IPS-18a (cell line): ENCODE data around the gene MCOLN3.

ENCODE experiments used
- H3K27ac ChIP-seq: one replicate; pipeline ENCODE4 v1.5.1; 2013; ENCODE audit warnings: low read length
- H3K27me3 ChIP-seq: one replicate; pipeline ENCODE4 v1.6.1; 2013; ENCODE audit warnings: mild to moderate bottlenecking, low read length; ENCODE audit not compliant: control insufficient read depth, insufficient read depth
- H3K36me3 ChIP-seq: one replicate; pipeline ENCODE4 v1.6.1; 2013; ENCODE audit warnings: low read depth, low read length; ENCODE audit not compliant: control insufficient read depth
- H3K4me1 ChIP-seq: one replicate; pipeline ENCODE4 v1.6.1; 2013; ENCODE audit warnings: low read depth, low read length; ENCODE audit not compliant: control insufficient read depth
- H3K4me3 ChIP-seq: one replicate; pipeline ENCODE4 v1.5.1; 2013; ENCODE audit warnings: low read length
- H3K9ac ChIP-seq: one replicate; pipeline ENCODE4 v1.6.1; 2013; ENCODE audit warnings: mild to moderate bottlenecking, low read length, moderate library complexity
- H3K9me3 ChIP-seq: one replicate; pipeline ENCODE4 v1.6.1; 2013; ENCODE audit warnings: low read depth, low read length; ENCODE audit not compliant: control insufficient read depth

MCOLN3 gene

GRCh38 chr1:85048296-85049064 lies at the start of gene MCOLN3:
MCOLN3 (minus strand) TSS chr1:85048500; CDS start chr1:85045360, 3,140 bp downstream.
- no peak within 1 kb of the TSS for H3K9ac ChIP-seq
- peaks cover 66% of the 10 kb centered on the region for H3K27me3 ChIP-seq
- H3K27ac ChIP-seq = no peak within 1 kb of the TSS
- H3K9me3 ChIP-seq = no peaks in the 10 kb centered on the region
- no peaks in the 10 kb centered on the region for H3K36me3 ChIP-seq
- peak within 1 kb of the TSS; percentile 50 for H3K4me3 ChIP-seq
- peaks cover 17% of the 10 kb centered on the region for H3K4me1 ChIP-seq

- Histone ChIP-seq H3K4me1 (no peaks in the 10 kb centered on the region), H3K27me3 (no peaks in the 10 kb centered on the region), H3K4me3 (no peak overlapping the region), H3K36me3 (no peaks in the 10 kb centered on the region), H3K9me3 (no peaks in the 10 kb centered on the region), H3K9ac (no peak overlapping the region), H3K27ac (no peak overlapping the region)
Measured at GRCh38 chr1:85093644-85094043, 45.3 kb upstream of the MCOLN3 start.

GRCh38 chr1:85091671-85092280 lies 43.5 kb upstream of the MCOLN3 start:
- no peaks in the 10 kb centered on the region for H3K36me3 ChIP-seq
- no peaks in the 10 kb centered on the region for H3K9me3 ChIP-seq
- no peak overlapping the region for H3K9ac ChIP-seq
- H3K4me1 ChIP-seq = no peaks in the 10 kb centered on the region
- H3K27me3 ChIP-seq = no peaks in the 10 kb centered on the region
- no peak overlapping the region for H3K27ac ChIP-seq
- H3K4me3 ChIP-seq = no peak overlapping the region

GRCh38 chr1:85090225-85090624 lies 41.9 kb upstream of the MCOLN3 start:
- no peaks in the 10 kb centered on the region for H3K4me1 ChIP-seq
- H3K27ac ChIP-seq = no peak overlapping the region
- H3K9me3 ChIP-seq = no peaks in the 10 kb centered on the region
- no peak overlapping the region for H3K4me3 ChIP-seq
- no peak overlapping the region for H3K9ac ChIP-seq
- H3K36me3 ChIP-seq = no peaks in the 10 kb centered on the region
- H3K27me3 ChIP-seq = no peaks in the 10 kb centered on the region

GRCh38 chr1:85089203-85089602 lies 40.9 kb upstream of the MCOLN3 start:
- Histone ChIP-seq H3K4me3 (no peak overlapping the region), H3K9me3 (no peaks in the 10 kb centered on the region), H3K27me3 (no peaks in the 10 kb centered on the region), H3K36me3 (no peaks in the 10 kb centered on the region), H3K27ac (no peak overlapping the region), H3K9ac (no peak overlapping the region), H3K4me1 (no peaks in the 10 kb centered on the region)

GRCh38 chr1:85088408-85088784 lies 40.1 kb upstream of the MCOLN3 start:
- H3K9ac ChIP-seq = no peak overlapping the region
- no peaks in the 10 kb centered on the region for H3K9me3 ChIP-seq
- H3K36me3 ChIP-seq = no peaks in the 10 kb centered on the region
- no peak overlapping the region for H3K4me3 ChIP-seq
- H3K4me1 ChIP-seq = no peaks in the 10 kb centered on the region
- no peaks in the 10 kb centered on the region for H3K27me3 ChIP-seq
- H3K27ac ChIP-seq = no peak overlapping the region

- H3K27ac ChIP-seq = no peak overlapping the region
- no peaks in the 10 kb centered on the region for H3K36me3 ChIP-seq
- no peak overlapping the region for H3K9ac ChIP-seq
- no peaks in the 10 kb centered on the region for H3K27me3 ChIP-seq
- no peaks in the 10 kb centered on the region for H3K4me1 ChIP-seq
- no peak overlapping the region for H3K4me3 ChIP-seq
- H3K9me3 ChIP-seq = no peaks in the 10 kb centered on the region
Measured at GRCh38 chr1:85087659-85088407, 39.5 kb upstream of the MCOLN3 start.

- no peaks in the 10 kb centered on the region for H3K9me3 ChIP-seq
- H3K9ac ChIP-seq = no peak overlapping the region
Measured at GRCh38 chr1:85085417-85085816, 37.1 kb upstream of the MCOLN3 start.

GRCh38 chr1:85078903-85079302 lies 30.6 kb upstream of the MCOLN3 start:
- H3K9me3 ChIP-seq = no peaks in the 10 kb centered on the region
- no peaks in the 10 kb centered on the region for H3K4me1 ChIP-seq
- no peaks in the 10 kb centered on the region for H3K36me3 ChIP-seq
- H3K4me3 ChIP-seq = no peak overlapping the region
- H3K27ac ChIP-seq = no peak overlapping the region
- no peak overlapping the region for H3K9ac ChIP-seq
- H3K27me3 ChIP-seq = no peaks in the 10 kb centered on the region

More at GRCh38 chr1:85085417-85085816, 37.1 kb upstream of the MCOLN3 start:
- Histone ChIP-seq H3K27ac (no peak overlapping the region), H3K4me3 (no peak overlapping the region), H3K27me3 (no peaks in the 10 kb centered on the region), H3K4me1 (no peaks in the 10 kb centered on the region), H3K36me3 (no peaks in the 10 kb centered on the region)

GRCh38 chr1:85074365-85074964 lies 26.2 kb upstream of the MCOLN3 start:
- Histone ChIP-seq H3K4me1 (no peaks in the 10 kb centered on the region), H3K4me3 (no peak overlapping the region)

GRCh38 chr1:85070972-85071492 lies 22.7 kb upstream of the MCOLN3 start:
- no peak overlapping the region for H3K4me3 ChIP-seq
- peaks cover 4% of the 10 kb centered on the region for H3K4me1 ChIP-seq
- H3K27me3 ChIP-seq = no peaks in the 10 kb centered on the region
- H3K9me3 ChIP-seq = no peaks in the 10 kb centered on the region
- no peak overlapping the region for H3K9ac ChIP-seq
- H3K36me3 ChIP-seq = no peaks in the 10 kb centered on the region
- no peak overlapping the region for H3K27ac ChIP-seq

More at GRCh38 chr1:85074365-85074964, 26.2 kb upstream of the MCOLN3 start:
- no peaks in the 10 kb centered on the region for H3K36me3 ChIP-seq
- no peaks in the 10 kb centered on the region for H3K9me3 ChIP-seq
- H3K27me3 ChIP-seq = no peaks in the 10 kb centered on the region
- H3K9ac ChIP-seq = no peak overlapping the region
- H3K27ac ChIP-seq = no peak overlapping the region
